ENCODE results near the gene FZD4.
"Not testable (repeated sequence)": the region's sequence is repeated elsewhere in the genome, so short reads cannot be mapped to it uniquely, and the experiment has no call there.

Gene FZD4

GRCh38 chr11:86955361-86956120 is at the start of gene FZD4:
FZD4 (minus strand) TSS chr11:86955395; CDS start chr11:86955085, 310 bp downstream.
- DNase-seq (ENCODE audit: low read depth in 3 of 3) = peak in 2 of 3 experiments; percentile 21 to 61

GRCh38 chr11:87004281-87004680 is 49.1 kb upstream of the FZD4 start:
- DNase-seq (ENCODE audit: low read depth in 3 of 3) = not testable (repeated sequence)

GRCh38 chr11:87002918-87003317 is 47.7 kb upstream of the FZD4 start:
- no peak for DNase-seq (ENCODE audit: low read depth in 3 of 3)

GRCh38 chr11:86999859-87000753 is 44.9 kb upstream of the FZD4 start:
- no peak for DNase-seq (ENCODE audit: low read depth in 3 of 3)

GRCh38 chr11:86999388-86999787 is 44.2 kb upstream of the FZD4 start:
- no peak for DNase-seq (ENCODE audit: low read depth in 3 of 3)

GRCh38 chr11:86996953-86997570 is 41.9 kb upstream of the FZD4 start:
- no peak for DNase-seq (ENCODE audit: low read depth in 3 of 3)

GRCh38 chr11:86993031-86993430 is 37.8 kb upstream of the FZD4 start:
- DNase-seq (ENCODE audit: low read depth in 3 of 3) = no peak

- not testable (repeated sequence) for DNase-seq (ENCODE audit: low read depth in 3 of 3)
These were observed 37.1 kb upstream of the FZD4 start for GRCh38 chr11:86992340-86992739.

- no peak for DNase-seq (ENCODE audit: low read depth in 3 of 3)
These were observed 36.1 kb upstream of the FZD4 start for GRCh38 chr11:86991341-86991740.

GRCh38 chr11:86990515-86990914 is 35.3 kb upstream of the FZD4 start:
- no peak for DNase-seq (ENCODE audit: low read depth in 3 of 3)

GRCh38 chr11:86990031-86990430 is 34.8 kb upstream of the FZD4 start:
- no peak for DNase-seq (ENCODE audit: low read depth in 3 of 3)

- no peak for DNase-seq (ENCODE audit: low read depth in 3 of 3)
These were observed 33.2 kb upstream of the FZD4 start for GRCh38 chr11:86988351-86988881.

GRCh38 chr11:86987679-86988078 is 32.5 kb upstream of the FZD4 start:
- DNase-seq (ENCODE audit: low read depth in 3 of 3) = no peak

- no peak for DNase-seq (ENCODE audit: low read depth in 3 of 3)
These were observed 29.5 kb upstream of the FZD4 start for GRCh38 chr11:86984701-86985100.

GRCh38 chr11:86983021-86983488 is 27.9 kb upstream of the FZD4 start:
- DNase-seq (ENCODE audit: low read depth in 3 of 3) = no peak

GRCh38 chr11:86981777-86982540 is 26.8 kb upstream of the FZD4 start:
- no peak for DNase-seq (ENCODE audit: low read depth in 3 of 3)

- no peak for DNase-seq (ENCODE audit: low read depth in 3 of 3)
These were observed 25.0 kb upstream of the FZD4 start for GRCh38 chr11:86980086-86980796.

GRCh38 chr11:86978756-86979608 is 23.8 kb upstream of the FZD4 start:
- no peak for DNase-seq (ENCODE audit: low read depth in 3 of 3)

GRCh38 chr11:86978247-86978646 is 23.1 kb upstream of the FZD4 start:
- no peak for DNase-seq (ENCODE audit: low read depth in 3 of 3)

Data from stimulated activated CD4-positive, alpha-beta T cell treated with anti-CD3 and anti-CD28 coated beads, TNF-alpha, amount 100 ng/mL, for 24 hours (primary cell).